PC-9 (cell line): ENCODE results near the gene PDE3B. TPM values are rescaled to one million over a fixed set of nuclear protein-coding genes. Genes with fewer than 3 reads are reported as not detected.

Experiments
- BruUV-seq: library from RNA; stranded (reverse); fragments of 400-500 nt; replicated peaks from 2 replicates; lab custom pipeline; 2021; lab: Mats Ljungman, UMichigan
- CTCF ChIA-PET: fragments of 300-600 bp; sonication (Branson Sonifier 250); formaldehyde crosslinking; loops from one replicate; lab custom pipeline; 2022; ENCODE audit warnings: antibody characterized with exemption; lab: Charles Lee
- POLR2A ChIA-PET: fragments of 300-600 bp; sonication (Branson Sonifier 250); formaldehyde crosslinking; loops from one replicate; lab custom pipeline; 2022; ENCODE audit warnings: antibody characterized with exemption; ENCODE audit not compliant: unreplicated experiment; lab: Charles Lee
- DNase-seq, 2 experiments: peaks; one replicate each; pipeline versions ENCODE4 v3.0.0 to v3.0.0-alpha.2; 2015 to 2022; ENCODE audit warnings: mixed read lengths in 1 of 2
- H2AFZ ChIP-seq: fragments of 200-600 bp; sonication (generic); 2 replicates; pipeline ENCODE4 v1.8.1; 2017; ENCODE audit warnings: antibody characterized with exemption
- H3F3A ChIP-seq: fragments of 200-600 bp; sonication (generic); 2 replicates; pipeline ENCODE4 v1.8.1; 2017; ENCODE audit warnings: antibody characterized with exemption, mild to moderate bottlenecking, low read depth; ENCODE audit not compliant: insufficient read depth
- H3K27ac ChIP-seq: fragments of 200-600 bp; sonication (generic); 2 replicates; pipeline ENCODE4 v1.6.1; 2016; ENCODE audit warnings: mixed run types
- H3K27me3 ChIP-seq: fragments of 200-600 bp; sonication (generic); 2 replicates; pipeline ENCODE4 v1.6.1; 2016; ENCODE audit warnings: low read depth, mixed run types; ENCODE audit not compliant: insufficient read depth
- H3K36me3 ChIP-seq: fragments of 200-600 bp; sonication (generic); 2 replicates; pipeline ENCODE4 v1.6.1; 2016; ENCODE audit warnings: low read depth, mixed run types
- H3K4me1 ChIP-seq: fragments of 200-600 bp; sonication (generic); replicated peaks from 2 replicates; pipeline ENCODE4 v1.6.1; 2016; ENCODE audit warnings: mixed run types; ENCODE audit not compliant: insufficient read depth
- H3K4me2 ChIP-seq: fragments of 200-600 bp; sonication (generic); 2 replicates; pipeline ENCODE4 v1.6.1; 2017; ENCODE audit warnings: mixed run types
- H3K4me3 ChIP-seq: fragments of 200-600 bp; sonication (generic); 2 replicates; pipeline ENCODE4 v1.6.1; 2016; ENCODE audit warnings: mixed run types
- H3K79me2 ChIP-seq: fragments of 200-600 bp; sonication (generic); 2 replicates; pipeline ENCODE4 v1.6.1; 2017; ENCODE audit warnings: low read depth, mixed run types
- H3K9me2 ChIP-seq: fragments of 200-600 bp; sonication (generic); 2 replicates; pipeline ENCODE4 v1.8.1; 2017; ENCODE audit warnings: mild to moderate bottlenecking; ENCODE audit not compliant: insufficient read depth
- H3K9me3 ChIP-seq: fragments of 200-600 bp; sonication (generic); 2 replicates; pipeline ENCODE4 v1.8.1; 2016; ENCODE audit warnings: low read depth; ENCODE audit not compliant: insufficient read depth
- H4K20me1 ChIP-seq: fragments of 200-600 bp; sonication (generic); 2 replicates; pipeline ENCODE4 v1.8.1; 2017; ENCODE audit not compliant: insufficient read depth
- CTCF ChIP-seq: fragments of 200-600 bp; sonication (generic); conservative IDR thresholded peaks from 2 replicates; pipeline ENCODE4 v1.6.1; 2017; ENCODE audit warnings: mixed run types, antibody characterized with exemption, mild to moderate bottlenecking, moderate library complexity
- EZH2 ChIP-seq: fragments of 200-600 bp; sonication (generic); IDR thresholded peaks from 2 replicates; pipeline ENCODE4 v1.8.0; 2017; ENCODE audit warnings: antibody characterized with exemption, low read depth
- intact Hi-C: fragments of 100-400 bp; cut with micrococcal nuclease; formaldehyde crosslinking; loops from one replicate; pipeline ENCODE4 v1.10.0; 2022; ENCODE audit not compliant: unreplicated experiment
- total RNA-seq: library from RNA; stranded (reverse); gene quantifications from 2 replicates; pipeline ENCODE4 v1.2.3, GENCODE V29; 2021

The PDE3B gene
- total RNA-seq, 1 experiment from 2014 or later, result not detected

- H3K4me3 ChIP-seq, result no peak overlapping the region
- no peaks in the 10 kb centered on the region for H3F3A ChIP-seq
- no peak overlapping the region for H2AFZ ChIP-seq
- H3K9me3 ChIP-seq, result no peaks in the 10 kb centered on the region
- ChIA-PET POLR2A (no interaction called here), CTCF (no interaction called here)
- H3K79me2 ChIP-seq, result no peaks in the 10 kb centered on the region
- intact Hi-C loops, result no loop called here
- TF ChIP-seq EZH2, result no peak
- no peak for TF ChIP-seq CTCF
- H4K20me1 ChIP-seq, result no peaks in the 10 kb centered on the region
- H3K36me3 ChIP-seq, result no peaks in the 10 kb centered on the region
- no TSS peak for BruUV-seq
- H3K27me3 ChIP-seq, result no peaks in the 10 kb centered on the region
- H3K9me2 ChIP-seq, result no peaks in the 10 kb centered on the region
- H3K27ac ChIP-seq, result no peak overlapping the region
- no peaks in the 10 kb centered on the region for H3K4me1 ChIP-seq
- H3K4me2 ChIP-seq, result no peak overlapping the region
- DNase-seq, result no peak
These were observed 176.0 kb downstream of the PDE3B start for GRCh38 chr11:14819596-14819995.

- Histone ChIP-seq H4K20me1 (no peaks in the 10 kb centered on the region), H3K4me1 (no peaks in the 10 kb centered on the region), H3K4me3 (no peak overlapping the region), H3K27ac (no peak overlapping the region), H3K36me3 (no peaks in the 10 kb centered on the region), H3K9me3 (no peaks in the 10 kb centered on the region), H3K4me2 (no peak overlapping the region), H3K27me3 (no peaks in the 10 kb centered on the region), H3K9me2 (no peaks in the 10 kb centered on the region), H3F3A (no peaks in the 10 kb centered on the region), H3K79me2 (no peaks in the 10 kb centered on the region), H2AFZ (no peak overlapping the region)
- DNase-seq, result no peak
- TF ChIP-seq EZH2, result no peak
- no peak for TF ChIP-seq CTCF
- intact Hi-C loops, result no loop called here
- POLR2A ChIA-PET, result no interaction called here
- CTCF ChIA-PET, result no interaction called here
- no TSS peak for BruUV-seq
These were observed 177.4 kb downstream of the PDE3B start for GRCh38 chr11:14821031-14821430.

GRCh38 chr11:14826600-14826999 is 183.0 kb downstream of the PDE3B start:
- Histone ChIP-seq H3K79me2 (no peaks in the 10 kb centered on the region), H3K4me3 (no peak overlapping the region), H3K9me3 (no peaks in the 10 kb centered on the region), H3K27ac (no peak overlapping the region), H3K9me2 (no peaks in the 10 kb centered on the region), H3K27me3 (no peaks in the 10 kb centered on the region), H3F3A (no peaks in the 10 kb centered on the region), H3K36me3 (no peaks in the 10 kb centered on the region), H4K20me1 (no peaks in the 10 kb centered on the region), H3K4me1 (no peaks in the 10 kb centered on the region), H2AFZ (no peak overlapping the region), H3K4me2 (no peak overlapping the region)
- intact Hi-C loops, result no loop called here
- no peak for DNase-seq
- no peak for TF ChIP-seq EZH2
- TF ChIP-seq CTCF, result no peak
- no TSS peak for BruUV-seq
- ChIA-PET POLR2A (no interaction called here), CTCF (no interaction called here)
